GM18526 (cell line): ENCODE data around the gene SH3PXD2A.

Experiments
- POLR2A ChIP-seq: IDR thresholded peaks from 3 replicates; pipeline ENCODE4 v1.6.1; 2011; ENCODE audit not compliant: insufficient read length; ENCODE audit errors: extremely low read depth

Gene SH3PXD2A

DNA sequence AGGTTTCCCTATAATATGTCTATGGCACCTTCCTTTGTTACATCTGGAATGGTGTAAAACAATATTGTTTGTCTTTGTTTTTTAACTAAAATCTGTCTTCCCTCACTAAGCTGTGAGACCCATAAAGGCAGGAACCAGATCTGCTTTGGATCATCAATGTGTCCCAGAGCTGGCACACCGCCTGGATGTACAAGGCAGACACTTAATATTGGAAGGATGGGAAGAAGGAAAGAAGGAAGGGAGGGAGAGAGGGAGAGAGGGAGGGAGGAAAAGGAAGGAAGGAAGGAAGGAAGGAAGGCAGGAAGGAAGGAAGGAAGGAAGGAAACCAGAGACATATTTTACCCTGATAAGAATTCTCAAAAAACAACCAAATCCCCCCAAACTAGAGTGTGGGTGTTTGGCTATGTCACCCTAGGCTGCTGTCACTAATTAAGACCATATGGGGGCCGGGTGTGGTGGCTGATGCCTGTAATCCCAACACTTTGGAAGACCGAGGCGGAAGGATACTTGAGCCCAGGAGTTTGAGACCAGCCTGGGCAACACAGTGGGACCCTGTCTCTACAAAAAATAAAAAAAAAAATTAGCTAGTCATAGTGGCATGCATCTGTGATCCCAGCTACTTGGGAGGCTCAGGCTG is 59.6 kb downstream of the SH3PXD2A start:
- TF ChIP-seq POLR2A, result no peak

DNA sequence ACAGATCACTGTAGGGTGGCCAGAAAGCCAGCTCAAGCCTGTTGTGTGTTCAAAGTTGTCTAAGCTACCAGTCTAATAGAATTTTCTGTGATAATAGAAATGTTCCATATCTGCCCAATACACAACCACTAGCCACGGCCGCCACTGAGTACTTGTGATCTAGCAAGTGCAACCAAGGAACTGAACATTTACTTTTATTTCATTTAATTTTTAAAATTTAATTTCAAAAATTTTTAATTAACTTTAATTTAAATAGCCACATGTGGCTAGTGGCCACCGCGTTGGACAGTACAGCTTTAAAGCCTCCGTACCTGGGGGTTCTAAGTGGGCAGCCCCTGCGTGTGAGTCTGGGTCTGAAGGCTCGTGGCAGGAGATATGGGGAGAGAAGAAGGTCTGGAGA is 60.4 kb downstream of the SH3PXD2A start:
- no peak for TF ChIP-seq POLR2A

DNA sequence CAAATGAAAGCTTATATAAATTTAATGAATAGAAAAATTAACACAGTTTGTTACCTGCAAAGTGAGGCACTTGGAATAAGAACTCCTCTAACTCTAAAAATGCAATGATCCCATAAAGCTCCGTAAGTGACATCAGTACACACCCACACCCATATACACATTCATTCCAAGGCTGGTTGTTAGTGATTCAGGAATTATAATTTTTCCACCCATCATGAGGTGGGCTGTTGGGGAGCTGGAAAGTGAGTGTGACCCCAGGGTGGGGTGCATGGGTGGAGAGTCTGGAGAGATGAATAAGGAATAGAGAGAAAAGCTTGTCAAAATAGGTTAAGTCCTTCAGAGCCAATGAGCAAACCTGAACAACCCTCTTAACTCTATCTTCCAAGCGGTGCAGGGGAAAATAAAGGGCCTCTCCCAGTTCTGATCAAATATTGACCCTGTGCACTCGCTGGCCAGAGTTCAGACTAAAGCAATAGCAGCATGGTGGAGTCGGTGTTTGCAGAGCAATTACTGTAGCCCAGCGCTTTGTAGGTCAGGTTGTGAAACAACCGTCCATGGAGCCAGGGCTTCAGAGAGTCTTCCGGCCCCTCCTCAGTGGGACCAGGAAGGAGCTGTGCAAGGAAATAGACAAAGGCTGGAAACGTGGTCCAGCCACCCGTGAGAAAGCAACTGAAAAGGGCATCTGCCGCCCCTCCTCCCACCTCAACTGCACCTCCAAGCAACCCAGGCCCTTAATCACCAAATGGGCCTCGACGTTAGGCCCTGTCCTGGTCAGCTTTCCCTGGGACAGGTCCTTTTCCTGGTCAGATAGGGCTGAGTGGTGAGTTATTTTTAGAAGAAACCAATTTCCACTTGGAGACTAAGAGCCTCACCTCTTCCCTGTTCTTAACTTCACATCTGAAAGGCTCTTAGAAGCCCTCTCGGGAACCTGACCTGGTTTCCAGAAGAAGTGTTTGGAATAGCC is 61.2 kb downstream of the SH3PXD2A start:
- no peak for TF ChIP-seq POLR2A

DNA sequence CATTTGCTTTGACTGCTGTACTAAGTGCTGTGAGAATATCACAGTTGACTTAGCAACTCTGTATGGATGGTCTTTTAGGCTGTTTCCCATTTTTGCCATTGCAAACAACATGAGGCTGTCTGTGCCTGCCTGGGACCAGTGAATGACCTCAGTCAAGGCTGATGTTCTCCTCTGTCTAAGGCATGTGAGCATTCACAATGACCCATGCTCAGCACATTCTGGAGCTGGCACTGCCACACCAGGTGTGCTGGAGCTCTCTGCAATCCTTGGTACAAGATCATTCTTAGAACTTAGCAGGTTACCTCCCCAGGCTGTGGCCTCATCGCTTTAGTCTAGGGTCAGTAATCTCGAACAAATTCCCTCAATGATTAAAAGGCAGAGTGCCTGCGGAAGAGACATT is 61.9 kb downstream of the SH3PXD2A start:
- no peak for TF ChIP-seq POLR2A

DNA sequence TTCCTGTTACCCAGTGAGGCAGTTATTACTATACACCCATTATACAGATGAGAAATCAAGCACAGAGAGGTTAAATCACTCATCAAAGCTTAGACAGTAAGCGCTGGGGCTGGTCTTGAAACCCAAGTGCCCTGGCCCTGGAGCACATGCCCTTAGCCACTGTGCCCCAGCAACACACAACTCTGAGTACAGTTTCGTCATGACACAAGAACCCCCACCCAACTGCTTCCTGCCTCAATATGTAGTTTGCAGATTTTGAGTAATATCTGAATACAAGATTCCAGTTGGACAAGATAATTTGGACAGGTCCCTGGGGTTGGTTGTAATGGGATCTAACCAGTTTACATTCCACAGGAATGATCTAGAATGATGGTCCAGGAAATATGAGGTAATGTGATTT is 62.8 kb downstream of the SH3PXD2A start:
- no peak for TF ChIP-seq POLR2A

DNA sequence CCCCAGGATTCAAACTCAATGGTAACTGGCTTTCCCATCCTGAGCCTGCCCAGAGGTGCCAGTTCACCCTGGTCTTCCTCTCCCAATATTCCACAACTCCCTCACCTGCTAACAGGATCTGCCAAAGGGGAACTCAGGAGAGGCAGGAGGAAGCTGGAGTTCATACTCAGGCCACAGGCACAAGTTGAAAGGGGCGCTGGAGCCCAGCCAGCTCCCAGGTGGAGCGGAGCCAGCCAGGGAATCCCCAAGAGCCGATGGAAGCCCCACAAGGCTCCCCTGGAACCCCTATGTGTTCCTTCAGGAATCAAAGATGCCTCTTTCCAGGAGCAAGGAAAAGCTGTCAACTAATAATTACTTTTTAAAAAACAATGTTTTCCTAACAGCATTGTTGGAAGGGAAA is 63.5 kb downstream of the SH3PXD2A start:
- no peak for TF ChIP-seq POLR2A

DNA sequence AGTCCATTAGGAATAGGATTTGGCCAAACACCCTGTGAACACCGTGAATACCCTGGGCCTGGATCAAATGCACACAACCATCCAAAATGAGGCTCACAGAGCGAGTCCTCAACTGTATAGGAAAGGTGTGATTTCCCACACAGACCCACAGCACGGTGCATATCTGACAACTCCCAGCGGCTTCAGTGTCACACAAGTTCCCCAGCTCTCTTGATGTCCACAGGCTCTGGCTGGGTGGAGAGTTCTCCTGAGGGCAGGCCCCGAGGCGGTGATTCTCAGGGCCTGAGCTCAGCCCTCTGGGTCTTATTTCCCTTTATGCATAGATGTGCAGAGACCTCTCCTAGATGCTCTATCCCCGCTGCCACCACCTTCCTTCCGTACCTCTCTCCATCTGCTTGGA is 64.1 kb downstream of the SH3PXD2A start:
- TF ChIP-seq POLR2A, result no peak

DNA sequence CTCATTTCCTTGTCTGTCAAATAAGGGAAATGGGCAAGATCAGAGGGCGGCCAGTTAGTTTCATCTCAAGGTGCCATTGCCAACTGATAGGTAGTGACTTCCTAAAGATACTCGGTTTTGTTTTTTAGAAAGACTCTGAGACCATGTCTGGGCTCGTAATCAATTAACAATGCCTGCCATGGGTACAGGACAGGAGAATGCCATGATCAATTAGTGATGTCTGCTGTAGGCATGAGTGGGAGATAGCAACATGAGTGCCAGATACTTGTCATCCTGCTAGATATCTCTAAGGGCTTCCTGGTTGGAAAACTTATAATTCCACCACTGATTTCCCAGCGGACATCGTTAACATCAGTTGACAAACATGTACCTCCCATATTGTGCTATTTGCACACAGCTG is 64.8 kb downstream of the SH3PXD2A start:
- no peak for TF ChIP-seq POLR2A

DNA sequence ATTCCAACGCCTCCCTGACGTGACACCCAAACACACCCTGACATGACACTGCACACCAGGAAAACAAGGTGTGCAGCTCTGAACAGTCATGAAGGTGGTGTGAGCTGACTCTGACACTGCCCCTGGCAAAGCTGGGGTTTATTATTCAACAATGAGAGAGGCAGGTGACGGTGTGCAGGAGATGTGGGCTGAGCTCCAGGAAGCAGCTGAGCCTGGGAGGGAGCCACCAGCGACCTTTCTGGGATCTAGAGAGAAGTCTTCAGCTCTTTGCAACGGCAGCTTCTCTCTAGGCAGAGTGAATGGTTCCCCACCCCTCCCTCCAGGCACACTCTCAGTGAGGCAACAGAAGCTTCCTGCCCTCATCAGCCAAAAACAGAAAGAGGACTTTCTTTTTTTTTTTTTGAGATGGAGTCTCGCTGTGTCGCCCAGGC is 65.6 kb downstream of the SH3PXD2A start:
- TF ChIP-seq POLR2A, result no peak

DNA sequence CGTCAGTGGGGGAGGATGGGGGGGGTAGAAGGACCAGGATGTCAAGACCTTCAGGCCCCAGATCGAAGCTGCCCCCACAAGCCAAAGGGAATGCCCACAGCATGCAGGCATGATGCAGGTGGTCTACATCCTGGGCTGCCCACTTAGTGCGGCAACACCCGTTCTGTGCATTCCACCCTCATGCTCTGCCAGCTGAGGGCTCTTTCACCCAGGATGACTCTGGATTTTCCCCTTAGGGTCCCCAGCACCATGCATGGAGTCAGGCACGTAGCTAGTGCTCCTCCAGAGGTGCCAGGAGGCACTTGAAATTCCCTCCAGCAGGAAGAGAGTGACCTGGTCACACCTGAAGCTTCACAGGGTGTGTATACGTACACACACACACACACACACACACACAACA is 66.2 kb downstream of the SH3PXD2A start:
- TF ChIP-seq POLR2A, result no peak

DNA sequence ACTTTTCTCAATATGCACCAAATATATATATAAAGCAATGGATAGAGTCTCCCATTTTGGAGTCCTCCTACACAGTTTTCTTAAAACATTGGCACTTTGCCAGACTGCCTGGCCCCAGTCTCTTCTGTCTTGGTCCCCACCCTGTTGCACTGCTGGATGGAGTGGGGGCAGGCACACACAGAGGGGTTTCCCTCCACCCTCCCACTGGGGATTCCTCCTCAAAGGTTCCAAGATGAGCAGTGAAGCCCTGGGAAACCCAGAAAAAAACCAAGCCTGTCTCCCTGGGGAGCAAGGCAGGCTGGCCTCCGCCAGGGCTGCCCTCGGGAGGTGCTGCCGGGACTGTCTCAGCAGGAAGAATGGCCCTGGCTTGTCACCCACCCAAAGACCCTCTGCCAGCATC is 68.0 kb downstream of the SH3PXD2A start:
- no peak for TF ChIP-seq POLR2A

DNA sequence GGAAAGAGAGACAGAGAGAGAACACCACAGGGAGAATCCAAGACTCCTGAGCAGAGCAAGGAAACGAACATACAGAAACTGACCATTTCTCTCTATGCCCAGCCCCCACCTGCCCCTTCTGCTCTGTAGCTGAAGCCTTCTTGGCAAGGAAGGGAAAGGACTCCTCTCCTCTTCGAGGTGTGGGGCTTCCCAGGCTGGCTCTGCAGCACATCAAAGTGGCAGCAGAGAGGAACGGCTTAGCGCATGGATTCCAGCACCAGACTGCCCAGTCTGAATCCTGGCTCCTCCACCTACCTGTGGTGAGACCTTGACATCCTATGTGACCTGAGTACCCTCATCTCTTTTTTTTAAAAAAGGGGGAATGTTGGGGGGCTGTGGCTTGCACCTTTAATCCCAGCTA is 69.4 kb downstream of the SH3PXD2A start:
- no peak for TF ChIP-seq POLR2A

DNA sequence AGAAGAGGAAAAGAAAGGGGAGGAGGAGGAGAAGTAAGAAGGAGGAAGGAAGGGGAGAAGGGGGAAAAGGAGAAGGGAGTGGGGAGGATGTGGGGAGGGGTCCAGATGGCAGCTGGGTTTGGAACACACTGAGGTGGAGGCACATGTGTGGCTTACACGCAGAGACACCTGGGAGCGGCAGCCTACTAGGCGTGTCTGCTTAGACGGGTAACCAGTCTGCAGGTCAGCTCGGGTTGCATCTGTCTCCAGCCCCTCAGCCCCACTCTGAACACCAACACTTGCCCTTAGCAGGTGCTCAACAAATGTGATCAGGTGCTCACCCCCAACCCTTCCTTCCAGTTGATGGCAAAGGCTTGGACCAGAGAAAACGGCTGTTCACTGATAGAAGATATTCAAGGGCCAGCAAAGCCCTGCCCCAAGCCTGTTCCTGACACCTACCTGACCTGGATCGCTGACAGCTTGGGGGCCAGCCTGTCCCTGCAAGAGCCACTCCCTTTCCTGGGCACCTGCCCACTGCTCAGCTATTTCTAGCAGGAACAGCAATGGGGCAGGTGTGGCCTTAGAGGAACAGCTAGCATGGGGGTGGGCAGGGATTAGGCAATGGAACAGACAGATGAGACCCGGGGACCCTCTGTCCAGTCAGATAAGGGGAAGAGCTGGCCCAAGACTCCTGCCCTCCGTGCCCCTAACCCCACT is 70.5 kb downstream of the SH3PXD2A start:
- TF ChIP-seq POLR2A, result no peak

DNA sequence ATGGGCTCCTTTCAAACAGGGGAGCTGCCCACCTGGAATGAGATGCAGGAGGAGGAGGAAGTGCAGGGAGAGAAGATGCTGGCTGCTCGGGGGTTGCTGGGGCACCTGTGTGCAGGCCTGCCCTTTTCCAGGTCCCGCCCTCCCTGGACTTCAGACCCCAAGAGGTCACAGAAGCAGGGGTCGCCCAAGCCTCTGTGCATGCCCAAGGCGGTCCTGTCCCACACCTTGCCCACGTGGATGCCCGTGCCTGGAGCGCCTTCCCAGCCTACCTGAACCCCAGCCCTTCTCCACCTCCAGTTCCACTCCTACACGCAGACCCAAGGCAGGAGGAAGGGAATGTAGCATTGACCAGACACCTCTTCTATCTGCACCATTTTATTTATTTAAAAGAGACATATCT is 71.3 kb downstream of the SH3PXD2A start:
- TF ChIP-seq POLR2A, result no peak

DNA sequence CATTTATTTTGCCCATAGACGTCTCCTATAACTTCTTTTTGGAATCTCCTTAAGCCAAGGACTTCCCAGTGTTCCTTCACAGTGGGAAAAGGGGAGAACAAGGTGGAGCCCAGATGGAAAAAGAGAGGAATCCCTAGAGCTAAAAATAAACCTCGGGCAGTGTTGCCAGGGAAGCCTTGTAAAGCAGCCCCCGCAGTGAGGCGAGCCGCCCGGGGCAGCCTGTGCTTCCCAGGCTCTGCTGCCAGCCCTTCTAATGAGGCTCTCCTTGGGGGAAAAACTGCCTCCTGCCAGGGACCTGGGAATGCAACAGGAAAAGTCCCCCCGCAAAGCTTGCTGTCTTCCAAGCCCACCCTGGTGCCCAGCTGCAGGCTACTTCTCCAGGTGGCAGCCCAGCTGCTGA is 71.7 kb downstream of the SH3PXD2A start:
- no peak for TF ChIP-seq POLR2A
